Stomach (tissue), 4 donors: ENCODE measurements around the gene ELP2.

Experiments
- CTCF ChIP-seq, 7 experiments: fragments of 450-650 bp in 4 of 7; fragments of 200-600 bp in 3 of 7; sonication (generic) in 3 of 7; IDR thresholded peaks; one replicate each; pipeline ENCODE4 v1.5.1; 2016 to 2019; ENCODE audit warnings: antibody characterized with exemption in 7 of 7, control low read depth in 2 of 7, mild to moderate bottlenecking in 1 of 7
- POLR2A ChIP-seq, 4 donors: fragments of 450-650 bp; IDR thresholded peaks; one replicate each; pipeline ENCODE4 v1.6.1; 2016; ENCODE audit warnings: antibody characterized with exemption in 4 of 4, control low read depth in 2 of 4, mild to moderate bottlenecking in 1 of 4, moderate library complexity in 1 of 4
- POLR2AphosphoS5 ChIP-seq, 3 donors: sonication (generic); formaldehyde crosslinking; IDR thresholded peaks; one replicate each; pipeline ENCODE4 v1.6.1; 2016; ENCODE audit warnings: antibody characterized with exemption in 3 of 3

DNA sequence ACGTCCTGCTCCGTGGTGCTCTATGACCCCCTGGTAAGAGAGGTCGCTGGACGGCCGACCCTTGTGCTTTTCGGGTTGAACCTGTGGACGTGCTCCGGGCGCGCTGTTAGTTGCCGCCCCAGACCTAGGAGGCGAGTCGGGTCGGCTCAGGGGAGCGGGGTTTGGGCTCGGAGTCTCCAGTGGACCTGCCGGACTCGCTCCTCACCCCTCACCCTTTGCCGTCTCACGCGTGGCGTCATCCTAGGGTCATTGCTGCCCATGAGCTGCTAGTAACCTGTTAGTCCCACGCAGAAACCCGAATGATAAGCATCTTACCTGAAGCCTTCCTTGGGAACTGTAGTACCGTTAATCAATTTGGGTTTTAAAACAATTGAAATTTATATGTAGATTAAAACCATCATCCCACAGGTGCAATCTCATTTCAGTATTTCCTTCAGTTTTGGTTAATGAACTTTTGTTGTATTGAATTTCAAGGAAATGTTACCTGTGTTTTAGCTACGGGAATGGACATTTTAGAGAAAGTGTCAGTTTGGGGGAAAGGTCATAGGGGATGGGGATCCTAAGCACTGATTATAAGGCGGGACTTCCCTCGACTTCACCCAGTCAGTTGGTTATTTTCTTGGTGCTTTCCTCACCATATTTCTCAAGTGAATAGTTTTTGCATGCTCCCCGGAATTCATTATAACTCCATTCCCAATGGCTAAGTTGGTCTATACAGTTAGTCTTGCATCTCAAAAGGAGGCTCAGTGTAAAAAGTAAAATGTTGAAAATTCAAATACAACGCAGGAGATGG, 536 bp downstream of the ELP2 start:
- TF ChIP-seq CTCF (IDR thresholded peaks at IDR 0.05) (no peak), POLR2AphosphoS5 (IDR thresholded peaks at IDR 0.05) (no peak), POLR2A (IDR thresholded peaks at IDR 0.05) (no peak)
